HCT116 (cell line): ENCODE data around the gene SPEF1.

Source experiments
- EGR1 ChIP-seq: IDR thresholded peaks from 2 replicates; pipeline ENCODE4 v1.6.1; 2012; ENCODE audit warnings: low read depth
- EZH2 ChIP-seq: fragments of 200-600 bp; sonication (generic); IDR thresholded peaks from 2 replicates; pipeline ENCODE4 v1.6.1; 2017; ENCODE audit warnings: antibody characterized with exemption, mixed run types
- JUND ChIP-seq: IDR thresholded peaks from 2 replicates; pipeline ENCODE4 v1.6.1; 2012
- POLR2A ChIP-seq: IDR thresholded peaks from 2 replicates; pipeline ENCODE4 v1.7.0; 2011; ENCODE audit warnings: borderline replicate concordance; ENCODE audit not compliant: insufficient read depth, insufficient read length; ENCODE audit errors: extremely low read depth
- POLR2AphosphoS5 ChIP-seq: IDR thresholded peaks from 2 replicates; pipeline ENCODE4 v1.6.1; 2011; ENCODE audit warnings: mild to moderate bottlenecking, low read depth, low read length, moderate library complexity
- SP1 ChIP-seq: IDR thresholded peaks from 2 replicates; pipeline ENCODE4 v1.6.1; 2012; ENCODE audit warnings: low read depth
- TCF7L2 ChIP-seq: IDR thresholded peaks from 2 replicates; pipeline ENCODE4 v1.7.0; 2011; ENCODE audit warnings: borderline replicate concordance, inconsistent platforms; ENCODE audit not compliant: insufficient read depth, insufficient read length; ENCODE audit errors: extremely low read depth
- TF ChIP-seq, protein P1 (sequence below): IDR thresholded peaks from 2 replicates; pipeline ENCODE4 v1.6.1; 2012; ENCODE audit warnings: low read depth
- TF ChIP-seq, protein P2 (sequence below), 3 experiments: fragments of 200-600 bp in 1 of 3; sonication (generic) in 1 of 3; IDR thresholded peaks in 2 of 3; conservative IDR thresholded peaks in 1 of 3; 2 replicates each; pipeline ENCODE4 v1.5.1; 2012 to 2017; ENCODE audit warnings: low read depth in 2 of 3, low read length in 2 of 3, antibody characterized with exemption in 1 of 3, borderline replicate concordance in 1 of 3, control low read depth in 1 of 3, mild to moderate bottlenecking in 1 of 3, mixed read lengths in 1 of 3, mixed run types in 1 of 3, moderate library complexity in 1 of 3; ENCODE audit not compliant: insufficient read depth in 1 of 3
- TF ChIP-seq, protein P3 (sequence below): IDR thresholded peaks from 2 replicates; pipeline ENCODE4 v1.6.1; 2012

DNA sequence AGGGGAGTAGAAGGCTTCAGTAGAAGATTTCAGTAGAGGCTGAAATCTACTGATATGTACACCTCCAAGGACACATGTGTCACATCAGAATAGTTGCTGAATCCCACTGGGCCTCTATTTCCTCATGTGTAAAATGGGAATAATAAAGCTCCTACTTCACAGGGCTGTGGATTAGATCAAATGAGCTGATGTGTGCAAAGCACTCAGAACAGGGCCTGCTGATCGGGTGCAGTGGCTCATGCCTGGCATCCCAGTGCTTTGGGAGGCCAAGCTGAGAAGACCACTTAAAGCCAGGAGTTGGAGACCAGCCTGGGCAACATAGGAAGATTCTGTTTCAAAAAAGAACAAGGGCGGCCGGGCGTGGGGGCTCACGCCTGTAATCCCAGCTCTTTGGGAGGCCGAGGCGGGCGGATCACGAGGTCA is 31.0 kb upstream of the SPEF1 start:
- TF ChIP-seq, protein P1, sequence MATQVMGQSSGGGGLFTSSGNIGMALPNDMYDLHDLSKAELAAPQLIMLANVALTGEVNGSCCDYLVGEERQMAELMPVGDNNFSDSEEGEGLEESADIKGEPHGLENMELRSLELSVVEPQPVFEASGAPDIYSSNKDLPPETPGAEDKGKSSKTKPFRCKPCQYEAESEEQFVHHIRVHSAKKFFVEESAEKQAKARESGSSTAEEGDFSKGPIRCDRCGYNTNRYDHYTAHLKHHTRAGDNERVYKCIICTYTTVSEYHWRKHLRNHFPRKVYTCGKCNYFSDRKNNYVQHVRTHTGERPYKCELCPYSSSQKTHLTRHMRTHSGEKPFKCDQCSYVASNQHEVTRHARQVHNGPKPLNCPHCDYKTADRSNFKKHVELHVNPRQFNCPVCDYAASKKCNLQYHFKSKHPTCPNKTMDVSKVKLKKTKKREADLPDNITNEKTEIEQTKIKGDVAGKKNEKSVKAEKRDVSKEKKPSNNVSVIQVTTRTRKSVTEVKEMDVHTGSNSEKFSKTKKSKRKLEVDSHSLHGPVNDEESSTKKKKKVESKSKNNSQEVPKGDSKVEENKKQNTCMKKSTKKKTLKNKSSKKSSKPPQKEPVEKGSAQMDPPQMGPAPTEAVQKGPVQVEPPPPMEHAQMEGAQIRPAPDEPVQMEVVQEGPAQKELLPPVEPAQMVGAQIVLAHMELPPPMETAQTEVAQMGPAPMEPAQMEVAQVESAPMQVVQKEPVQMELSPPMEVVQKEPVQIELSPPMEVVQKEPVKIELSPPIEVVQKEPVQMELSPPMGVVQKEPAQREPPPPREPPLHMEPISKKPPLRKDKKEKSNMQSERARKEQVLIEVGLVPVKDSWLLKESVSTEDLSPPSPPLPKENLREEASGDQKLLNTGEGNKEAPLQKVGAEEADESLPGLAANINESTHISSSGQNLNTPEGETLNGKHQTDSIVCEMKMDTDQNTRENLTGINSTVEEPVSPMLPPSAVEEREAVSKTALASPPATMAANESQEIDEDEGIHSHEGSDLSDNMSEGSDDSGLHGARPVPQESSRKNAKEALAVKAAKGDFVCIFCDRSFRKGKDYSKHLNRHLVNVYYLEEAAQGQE: no peak
- TF ChIP-seq EZH2: no peak
- TF ChIP-seq POLR2AphosphoS5: no peak
- TF ChIP-seq, protein P2, sequence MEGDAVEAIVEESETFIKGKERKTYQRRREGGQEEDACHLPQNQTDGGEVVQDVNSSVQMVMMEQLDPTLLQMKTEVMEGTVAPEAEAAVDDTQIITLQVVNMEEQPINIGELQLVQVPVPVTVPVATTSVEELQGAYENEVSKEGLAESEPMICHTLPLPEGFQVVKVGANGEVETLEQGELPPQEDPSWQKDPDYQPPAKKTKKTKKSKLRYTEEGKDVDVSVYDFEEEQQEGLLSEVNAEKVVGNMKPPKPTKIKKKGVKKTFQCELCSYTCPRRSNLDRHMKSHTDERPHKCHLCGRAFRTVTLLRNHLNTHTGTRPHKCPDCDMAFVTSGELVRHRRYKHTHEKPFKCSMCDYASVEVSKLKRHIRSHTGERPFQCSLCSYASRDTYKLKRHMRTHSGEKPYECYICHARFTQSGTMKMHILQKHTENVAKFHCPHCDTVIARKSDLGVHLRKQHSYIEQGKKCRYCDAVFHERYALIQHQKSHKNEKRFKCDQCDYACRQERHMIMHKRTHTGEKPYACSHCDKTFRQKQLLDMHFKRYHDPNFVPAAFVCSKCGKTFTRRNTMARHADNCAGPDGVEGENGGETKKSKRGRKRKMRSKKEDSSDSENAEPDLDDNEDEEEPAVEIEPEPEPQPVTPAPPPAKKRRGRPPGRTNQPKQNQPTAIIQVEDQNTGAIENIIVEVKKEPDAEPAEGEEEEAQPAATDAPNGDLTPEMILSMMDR (IDR thresholded peaks at IDR 0.05 in 2 of 3, conservative IDR thresholded peaks at IDR 0.05 in 1 of 3; ENCODE audit: borderline replicate concordance in 1 of 3, insufficient read depth in 1 of 3, low read depth in 2 of 3, low read length in 2 of 3): no peak
- no peak for TF ChIP-seq POLR2A
- no peak for TF ChIP-seq JUND
- TF ChIP-seq, protein P3, sequence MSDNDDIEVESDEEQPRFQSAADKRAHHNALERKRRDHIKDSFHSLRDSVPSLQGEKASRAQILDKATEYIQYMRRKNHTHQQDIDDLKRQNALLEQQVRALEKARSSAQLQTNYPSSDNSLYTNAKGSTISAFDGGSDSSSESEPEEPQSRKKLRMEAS: no peak
- TF ChIP-seq SP1: no peak
- no peak for TF ChIP-seq TCF7L2
- TF ChIP-seq EGR1: no peak
